Ovary (tissue), 9 donors: ENCODE data around the gene KEL. TPM values are rescaled to one million over a fixed set of nuclear protein-coding genes. Genes with fewer than 3 reads are reported as not detected.

Source experiments
- DNase-seq, 5 donors: peaks; one replicate each; pipeline ENCODE4 v3.0.0-alpha.2; 2019 to 2020
- H3K27ac ChIP-seq, 2 donors: fragments of 200-600 bp; one replicate each; pipeline versions ENCODE4 v1.5.1 to v1.8.0; 2019 to 2022
- H3K27me3 ChIP-seq: fragments of 200-600 bp; one replicate; pipeline ENCODE4 v1.8.0; 2022
- H3K36me3 ChIP-seq: fragments of 200-600 bp; sonication (generic); one replicate; pipeline ENCODE4 v1.5.1; 2019
- H3K4me1 ChIP-seq: one replicate; pipeline ENCODE4 v1.8.1; 2013; ENCODE audit warnings: mild to moderate bottlenecking, moderate library complexity; ENCODE audit not compliant: insufficient read depth
- H3K4me3 ChIP-seq: fragments of 200-600 bp; sonication (generic); one replicate; pipeline ENCODE4 v1.5.1; 2017
- H3K9me3 ChIP-seq, 2 donors: fragments of 200-600 bp in 1 of 2; sonication (generic) in 1 of 2; one replicate each; pipeline versions ENCODE4 v1.5.1 to v1.8.1; 2013 to 2019; ENCODE audit warnings: mild to moderate bottlenecking in 1 of 2, moderate library complexity in 1 of 2
- CTCF ChIP-seq, 3 donors: fragments of 450-650 bp in 2 of 3; fragments of 200-600 bp in 1 of 3; IDR thresholded peaks; one replicate each; pipeline versions ENCODE4 v1.5.1 to v1.8.0; 2016 to 2022; ENCODE audit warnings: antibody characterized with exemption in 3 of 3, mild to moderate bottlenecking in 1 of 3
- EP300 ChIP-seq: sonication (generic); formaldehyde crosslinking; IDR thresholded peaks from one replicate; pipeline ENCODE4 v1.6.1; 2017; ENCODE audit warnings: antibody characterized with exemption
- POLR2A ChIP-seq: fragments of 450-650 bp; IDR thresholded peaks from one replicate; pipeline ENCODE4 v1.6.1; 2017; ENCODE audit warnings: antibody characterized with exemption, mild to moderate bottlenecking, moderate library complexity
- WGBS, 3 donors: extraction: QIAGEN DNeasy Blood & Tissue Kit in 1 of 3; methylation state at CpG; one replicate each; pipeline versions ENCODE4 v1.1.5 to v1.1.7; 2013 to 2017; 5-methylcytosine and 5-hydroxymethylcytosine counted together
- intact Hi-C, 4 donors: fragments of 100-400 bp; cut with DNase I; formaldehyde crosslinking; loops; one replicate each; pipeline versions ENCODE4 v1.11.0 to v1.15.1; 2022 to 2023
- polyA plus RNA-seq, 2 donors: library from polyadenylated mRNA; stranded (reverse); fragments of 200-250 nt in 1 of 2; fragments of 350-450 nt in 1 of 2; fragmentation: Illumina TruSeq in 1 of 2; extraction: RNeasy Lipid Tissue Mini Kit (QIAGEN cat#74804) in 1 of 2; gene quantifications; one replicate each; pipeline ENCODE4 v1.2.3, GENCODE V29; 2013 to 2014
- total RNA-seq, 7 donors: library from RNA; depleted of rRNA in 2 of 7; stranded (reverse); fragments of >200 nt in 2 of 7; fragmentation: NEBNext Ultra II Directional in 3 of 7; extraction: Animal tissue kit (Norgen Biotek cat#: 25700) in 3 of 7; gene quantifications; one replicate each; pipeline versions ENCODE4 v1.1.0 to v1.2.4, GENCODE V29; 2016 to 2023
- donor health status: DM: no; HTN: no; CAD: no; lungs with moderate emphysema.
- donor health status: DM: no; HTN: no; CAD: no.
- donor health status: Bipolar disorder and iron deficiency.
- donor health status: DM: yes; HTN: yes; CAD: no.
- donor health status: DM: no; HTN: no; CAD: no.
- donor health status: DM: yes; HTN: yes; CAD: no.

The KEL gene
- total and polyA plus RNA-seq, 9 donors, result 0.11 to 2.5 (median 0.54) TPM; not detected in 1

- intact Hi-C loops, result loop anchor here in 3 of 4 donors (5.0 to 10.0 kb wide), 4 partner anchors 145 to 215 kb away; partner anchors contain the start of gene EPHB6 (in 1 of the 3)
- Histone ChIP-seq H3K36me3 (no peaks in the 10 kb centered on the region), H3K9me3 (no peaks in the 10 kb centered on the region), H3K27me3 (no peaks in the 10 kb centered on the region), H3K27ac (no peak overlapping the region), H3K4me3 (no peak overlapping the region), H3K4me1 (no peaks in the 10 kb centered on the region)
- TF ChIP-seq EP300 (no peak), CTCF (IDR thresholded peaks at IDR 0.05) (no peak), POLR2A (no peak)
- no peak for DNase-seq
These were observed 37.6 kb upstream of the KEL start for GRCh38 chr7:142999793-143000192.

- no peaks in the 10 kb centered on the region for H3K4me1 ChIP-seq
- H3K27ac ChIP-seq, result no peak overlapping the region
- H3K36me3 ChIP-seq, result no peaks in the 10 kb centered on the region
- intact Hi-C loops, result no loop called here
- WGBS, 3 donors, result 83 to 87% (median 84%) methylated on average over 6 of the region's 6 CpGs
- H3K27me3 ChIP-seq, result no peaks in the 10 kb centered on the region
- no peak overlapping the region for H3K4me3 ChIP-seq
- TF ChIP-seq CTCF (IDR thresholded peaks at IDR 0.05), result no peak
- no peaks in the 10 kb centered on the region for H3K9me3 ChIP-seq
- no peak for DNase-seq
These were observed 36.8 kb upstream of the KEL start for GRCh38 chr7:142998966-142999365.

GRCh38 chr7:142997456-142997989, 35.4 kb upstream of the KEL start:
- no peaks in the 10 kb centered on the region for H3K27me3 ChIP-seq
- intact Hi-C loops, result no loop called here
- TF ChIP-seq CTCF (IDR thresholded peaks at IDR 0.05) (no peak), POLR2A (no peak), EP300 (no peak)

GRCh38 chr7:142992427-142992826, 30.3 kb upstream of the KEL start:
- H3K9me3 ChIP-seq, result no peaks in the 10 kb centered on the region
- intact Hi-C loops, result no loop called here
- WGBS, 3 donors, result 8 to 17% (median 12%) methylated on average over 3 of the region's 3 CpGs

More at GRCh38 chr7:142997456-142997989, 35.4 kb upstream of the KEL start:
- H3K4me3 ChIP-seq, result no peak overlapping the region
- WGBS, 3 donors, result 55 to 64% (median 57%) methylated on average over 4 of the region's 4 CpGs
- H3K36me3 ChIP-seq, result no peaks in the 10 kb centered on the region
- no peak for DNase-seq
- H3K9me3 ChIP-seq, result no peaks in the 10 kb centered on the region
- H3K27ac ChIP-seq, result no peak overlapping the region
- H3K4me1 ChIP-seq, result no peaks in the 10 kb centered on the region

More at GRCh38 chr7:142992427-142992826, 30.3 kb upstream of the KEL start:
- TF ChIP-seq CTCF (IDR thresholded peaks at IDR 0.05) (no peak), POLR2A (no peak), EP300 (no peak)
- H3K4me1 ChIP-seq, result no peaks in the 10 kb centered on the region
- no peak overlapping the region for H3K27ac ChIP-seq
- no peaks in the 10 kb centered on the region for H3K27me3 ChIP-seq
- H3K36me3 ChIP-seq, result no peaks in the 10 kb centered on the region
- no peak for DNase-seq
- H3K4me3 ChIP-seq, result no peak overlapping the region
